ENCODE results near the gene MYRF.

Gene MYRF

GRCh38 chr11:61760946-61761345, 8.5 kb downstream of the MYRF start:
- no peak for DNase-seq (ENCODE audit: low read depth in 2 of 2)

GRCh38 chr11:61761440-61762222, 9.2 kb downstream of the MYRF start:
- no peak for DNase-seq (ENCODE audit: low read depth in 2 of 2)

- no peak for DNase-seq (ENCODE audit: low read depth in 2 of 2)
Observed at GRCh38 chr11:61762223-61762615, 9.8 kb downstream of the MYRF start.

- peak; percentile 15 to 20 for DNase-seq (ENCODE audit: low read depth in 2 of 2)
Observed at GRCh38 chr11:61762798-61763197, 10.4 kb downstream of the MYRF start.

- DNase-seq (ENCODE audit: low read depth in 2 of 2): no peak
Observed at GRCh38 chr11:61763930-61764605, 11.6 kb downstream of the MYRF start.

GRCh38 chr11:61764606-61765260, 12.3 kb downstream of the MYRF start:
- no peak for DNase-seq (ENCODE audit: low read depth in 2 of 2)

- no peak for DNase-seq (ENCODE audit: low read depth in 2 of 2)
Observed at GRCh38 chr11:61765550-61766253, 13.3 kb downstream of the MYRF start.

- DNase-seq (ENCODE audit: low read depth in 2 of 2): no peak
Observed at GRCh38 chr11:61766353-61766841, 14.0 kb downstream of the MYRF start.

GRCh38 chr11:61768376-61769076, 16.1 kb downstream of the MYRF start:
- DNase-seq (ENCODE audit: low read depth in 2 of 2): no peak

GRCh38 chr11:61769169-61769920, 16.9 kb downstream of the MYRF start:
- no peak for DNase-seq (ENCODE audit: low read depth in 2 of 2)

GRCh38 chr11:61769946-61770683, 17.7 kb downstream of the MYRF start:
- DNase-seq (ENCODE audit: low read depth in 2 of 2): no peak

GRCh38 chr11:61771195-61771894, 18.9 kb downstream of the MYRF start:
- no peak for DNase-seq (ENCODE audit: low read depth in 2 of 2)

GRCh38 chr11:61771985-61772455, 19.6 kb downstream of the MYRF start:
- DNase-seq (ENCODE audit: low read depth in 2 of 2): no peak

- DNase-seq (ENCODE audit: low read depth in 2 of 2): no peak
Observed at GRCh38 chr11:61773356-61773755, 20.9 kb downstream of the MYRF start.

- no peak for DNase-seq (ENCODE audit: low read depth in 2 of 2)
Observed at GRCh38 chr11:61773809-61774208, 21.4 kb downstream of the MYRF start.

GRCh38 chr11:61774411-61774810, 22.0 kb downstream of the MYRF start:
- no peak for DNase-seq (ENCODE audit: low read depth in 2 of 2)

GRCh38 chr11:61775106-61775505, 22.7 kb downstream of the MYRF start:
- DNase-seq (ENCODE audit: low read depth in 2 of 2): no peak

GRCh38 chr11:61775606-61776554, 23.4 kb downstream of the MYRF start:
- no peak for DNase-seq (ENCODE audit: low read depth in 2 of 2)
